HG03469 (cell line): ENCODE results near the gene CD22.

ENCODE experiments used
- ATAC-seq: cut with Tn5 transposase; IDR thresholded peaks from one replicate; pipeline ENCODE4 v1.9.1; 2021; ENCODE audit warnings: mild to moderate bottlenecking, moderate library complexity, moderate number of reproducible peaks; ENCODE audit not compliant: unreplicated experiment

The CD22 gene

DNA sequence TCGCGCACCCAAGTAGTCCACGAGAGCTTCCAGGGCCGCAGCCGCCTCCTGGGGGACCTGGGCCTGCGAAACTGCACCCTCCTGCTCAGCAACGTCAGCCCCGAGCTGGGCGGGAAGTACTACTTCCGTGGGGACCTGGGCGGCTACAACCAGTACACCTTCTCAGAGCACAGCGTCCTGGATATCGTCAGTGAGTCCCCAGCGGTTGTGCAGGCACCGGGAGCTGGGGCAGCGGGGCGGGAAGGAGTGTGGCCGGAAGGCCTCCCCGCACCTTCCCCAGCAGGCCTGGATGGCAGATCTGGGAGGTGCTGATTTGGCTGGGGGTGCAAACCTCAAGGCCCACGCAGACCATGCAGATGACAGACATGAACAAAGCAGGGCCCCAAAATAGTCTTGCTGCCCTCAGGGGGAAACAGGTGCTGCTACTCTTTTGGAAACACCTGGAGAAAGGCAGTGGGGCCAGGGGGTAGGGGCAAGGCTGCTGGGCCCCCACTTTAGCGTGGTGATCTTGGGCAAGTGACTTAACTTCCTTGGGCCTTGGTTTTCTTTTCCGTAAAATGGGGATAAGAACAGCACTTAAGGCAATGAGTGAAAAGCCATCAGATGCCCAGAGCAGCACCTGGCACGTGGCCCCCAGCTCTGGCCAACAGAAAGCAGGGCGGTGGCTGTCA is 33.1 kb upstream of the CD22 start:
- no peak for ATAC-seq

DNA sequence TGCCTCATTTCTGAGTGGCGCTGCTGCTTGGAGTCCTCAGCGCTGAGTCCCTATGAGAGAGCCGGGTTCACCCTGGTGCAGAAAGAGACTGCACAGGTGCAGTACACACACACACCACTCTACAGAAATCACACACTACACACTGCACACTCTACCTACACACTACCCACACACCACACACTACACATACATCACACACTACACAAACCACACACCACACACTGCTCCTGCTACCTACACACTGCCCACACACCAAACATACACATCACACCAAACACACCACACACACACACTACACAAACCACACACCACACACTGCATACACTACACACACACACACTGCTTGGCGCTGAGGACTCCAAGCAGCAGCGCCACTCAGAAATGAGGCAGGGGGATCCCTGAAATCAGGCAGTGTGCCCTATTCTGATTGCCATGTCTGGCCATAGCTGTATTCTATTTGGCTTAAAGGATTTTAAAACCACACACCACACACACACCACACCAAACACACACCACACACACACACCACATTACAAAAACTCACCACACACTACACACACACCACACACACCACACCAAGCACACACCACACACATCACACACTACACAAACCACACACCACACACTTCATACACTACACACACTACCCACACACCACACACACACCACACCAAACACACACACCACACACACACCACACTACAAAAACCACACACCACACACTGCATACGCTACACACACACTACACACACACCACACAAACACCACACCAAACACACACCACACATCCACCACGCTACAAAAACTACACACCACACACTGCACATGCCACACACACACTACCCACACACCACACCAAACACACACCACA is 32.1 kb upstream of the CD22 start:
- ATAC-seq = no peak

DNA sequence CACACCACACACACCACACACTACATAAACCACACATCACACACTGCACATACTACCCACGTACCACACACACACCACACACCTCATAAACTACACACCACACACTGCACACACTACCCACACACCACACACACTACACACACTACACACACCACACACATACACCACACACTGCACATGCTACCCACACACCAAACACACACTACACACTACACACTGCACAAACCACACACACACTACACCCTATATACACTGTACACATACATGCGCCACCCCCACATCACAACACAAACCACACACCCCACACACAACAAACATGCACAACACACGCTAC is 31.5 kb upstream of the CD22 start:
- ATAC-seq = no peak

DNA sequence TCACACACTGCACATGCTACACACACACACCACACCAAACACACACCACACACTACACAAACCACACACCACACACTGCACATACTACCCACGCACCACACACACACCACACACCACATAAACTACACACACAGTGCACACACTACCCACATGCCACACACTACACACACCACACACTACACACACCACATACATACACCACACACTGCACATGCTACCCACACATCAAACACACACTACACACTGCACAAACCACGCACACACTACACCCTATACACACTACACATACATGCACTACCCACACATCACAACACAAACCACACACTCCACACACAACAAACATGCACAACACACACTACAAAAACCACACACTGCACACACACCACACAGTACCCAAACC is 31.1 kb upstream of the CD22 start:
- no peak for ATAC-seq

DNA sequence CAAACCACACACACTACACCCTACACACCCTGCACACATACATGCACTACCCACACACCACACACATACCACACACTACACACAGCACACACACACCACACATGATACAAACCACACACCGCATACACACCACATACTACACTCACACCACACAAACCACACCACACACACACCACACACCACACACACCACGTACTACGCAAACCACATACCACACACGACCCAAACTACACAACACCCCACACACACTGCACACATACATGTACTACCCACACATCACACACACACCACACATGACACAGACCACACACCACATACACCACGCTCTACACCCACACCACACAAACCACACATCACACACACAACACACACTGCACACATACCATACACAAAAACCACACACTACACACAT is 30.4 kb upstream of the CD22 start:
- no peak for ATAC-seq

DNA sequence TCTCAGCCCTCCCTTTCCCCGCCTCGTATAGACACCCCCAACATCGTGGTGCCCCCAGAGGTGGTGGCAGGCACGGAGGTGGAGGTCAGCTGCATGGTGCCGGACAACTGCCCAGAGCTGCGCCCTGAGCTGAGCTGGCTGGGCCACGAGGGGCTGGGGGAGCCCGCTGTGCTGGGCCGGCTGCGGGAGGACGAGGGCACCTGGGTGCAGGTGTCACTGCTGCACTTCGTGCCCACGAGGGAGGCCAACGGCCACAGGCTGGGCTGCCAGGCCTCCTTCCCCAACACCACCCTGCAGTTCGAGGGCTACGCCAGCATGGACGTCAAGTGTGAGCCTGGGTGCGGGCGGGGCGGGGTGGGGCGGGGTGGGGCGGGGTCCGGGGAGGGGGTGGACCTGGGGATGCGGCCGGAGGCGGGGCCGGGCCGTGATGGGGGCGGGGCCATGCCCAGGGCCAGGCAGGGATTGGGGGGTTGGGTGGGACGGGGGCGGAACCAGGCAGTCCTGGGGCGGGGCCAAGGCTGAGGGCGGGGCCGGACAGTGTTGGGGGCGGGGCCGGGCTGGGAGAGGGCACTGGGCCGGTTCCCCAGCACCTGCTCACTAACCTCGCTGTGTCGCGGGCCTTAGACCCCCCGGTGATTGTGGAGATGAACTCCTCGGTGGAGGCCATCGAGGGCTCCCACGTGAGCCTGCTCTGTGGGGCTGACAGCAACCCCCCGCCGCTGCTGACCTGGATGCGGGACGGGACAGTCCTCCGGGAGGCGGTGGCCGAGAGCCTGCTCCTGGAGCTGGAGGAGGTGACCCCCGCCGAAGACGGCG is 29.3 kb upstream of the CD22 start:
- no peak for ATAC-seq

DNA sequence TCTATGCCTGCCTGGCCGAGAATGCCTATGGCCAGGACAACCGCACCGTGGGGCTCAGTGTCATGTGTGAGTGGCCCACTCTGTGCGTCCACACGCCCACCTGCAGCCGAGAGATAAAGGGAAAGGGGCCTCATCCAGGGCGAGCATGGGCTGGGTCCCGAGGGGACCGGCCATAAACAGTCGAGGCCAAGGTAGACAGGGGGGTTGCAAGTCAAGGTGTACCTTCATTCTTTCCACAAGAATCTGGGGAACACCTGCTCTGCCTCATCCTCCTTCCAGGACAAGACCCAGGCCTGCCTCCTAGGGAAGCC is 28.7 kb upstream of the CD22 start:
- no peak for ATAC-seq

DNA sequence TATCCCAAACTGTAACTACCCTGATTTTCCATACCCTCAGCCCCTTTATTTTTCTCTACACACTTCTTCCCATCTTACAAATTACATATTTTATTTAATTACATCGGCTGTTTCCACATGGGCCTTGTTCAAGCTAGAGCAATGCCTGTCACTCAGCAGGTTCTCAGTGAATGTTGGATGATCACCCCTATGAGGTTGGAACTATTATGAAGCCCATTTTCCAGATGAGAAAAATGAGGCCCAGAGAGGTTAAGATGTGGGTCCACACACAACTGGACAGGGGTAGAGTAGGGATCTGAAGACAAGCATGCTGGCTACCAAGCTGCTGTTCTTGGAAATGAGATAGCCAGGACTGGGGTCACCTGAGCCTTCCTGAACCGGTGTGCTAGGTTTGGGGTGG is 27.0 kb upstream of the CD22 start:
- ATAC-seq = no peak

DNA sequence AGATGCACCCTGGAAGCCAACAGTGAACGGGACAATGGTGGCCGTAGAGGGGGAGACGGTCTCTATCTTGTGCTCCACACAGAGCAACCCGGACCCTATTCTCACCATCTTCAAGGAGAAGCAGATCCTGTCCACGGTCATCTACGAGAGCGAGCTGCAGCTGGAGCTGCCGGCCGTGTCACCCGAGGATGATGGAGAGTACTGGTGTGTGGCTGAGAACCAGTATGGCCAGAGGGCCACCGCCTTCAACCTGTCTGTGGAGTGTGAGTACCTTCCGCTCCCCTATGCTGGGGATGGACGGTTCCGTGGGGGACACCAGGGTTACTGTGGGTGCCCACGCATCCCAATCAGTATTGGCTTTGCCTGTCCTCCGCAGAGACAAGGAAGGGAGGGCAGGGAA is 26.5 kb upstream of the CD22 start:
- ATAC-seq = no peak

DNA sequence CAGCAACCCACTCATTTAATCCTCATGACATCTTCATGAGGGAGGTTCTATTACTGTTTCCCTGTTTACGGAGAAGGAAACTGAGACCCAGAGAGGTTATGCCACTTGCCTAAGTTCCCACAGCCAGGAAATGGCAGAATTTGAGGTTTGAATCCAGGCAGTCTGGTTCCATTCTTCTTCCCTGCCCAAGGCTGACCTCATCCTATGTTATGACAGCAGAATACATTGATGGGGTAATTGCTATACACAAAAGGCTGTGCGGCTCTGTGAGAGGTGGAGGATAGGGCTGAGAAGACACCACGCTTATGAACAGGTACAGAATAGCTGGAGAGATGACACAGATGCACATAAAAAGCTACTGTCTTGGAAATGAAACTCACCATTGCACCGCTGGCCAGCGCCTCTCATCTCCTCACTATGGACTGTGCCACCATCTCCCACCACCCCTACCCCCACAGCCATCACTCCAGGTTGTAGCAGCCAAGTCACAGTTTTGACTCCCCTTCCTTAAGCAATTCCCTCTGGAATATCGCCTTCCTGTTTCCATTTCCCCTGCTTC is 25.6 kb upstream of the CD22 start:
- no peak for ATAC-seq

DNA sequence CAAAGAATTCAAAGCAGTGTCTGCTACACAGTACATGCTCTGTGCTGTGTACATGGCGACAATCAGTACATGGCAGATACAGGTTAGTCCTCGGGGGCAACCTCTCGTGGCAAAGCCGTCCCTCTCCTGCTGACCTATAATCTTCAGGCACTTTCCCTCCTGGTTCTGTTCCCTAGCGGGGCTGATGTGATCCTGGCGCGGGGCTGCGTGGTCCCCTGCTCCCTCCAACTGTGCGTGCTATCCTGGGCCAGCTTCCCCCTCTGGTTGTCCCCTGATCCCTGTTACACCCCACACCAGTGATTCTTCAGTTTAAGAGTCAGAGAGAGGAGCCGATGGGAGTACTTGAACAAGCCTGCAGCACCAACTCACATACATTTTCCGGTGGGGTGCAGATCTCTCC is 25.0 kb upstream of the CD22 start:
- no peak for ATAC-seq

DNA sequence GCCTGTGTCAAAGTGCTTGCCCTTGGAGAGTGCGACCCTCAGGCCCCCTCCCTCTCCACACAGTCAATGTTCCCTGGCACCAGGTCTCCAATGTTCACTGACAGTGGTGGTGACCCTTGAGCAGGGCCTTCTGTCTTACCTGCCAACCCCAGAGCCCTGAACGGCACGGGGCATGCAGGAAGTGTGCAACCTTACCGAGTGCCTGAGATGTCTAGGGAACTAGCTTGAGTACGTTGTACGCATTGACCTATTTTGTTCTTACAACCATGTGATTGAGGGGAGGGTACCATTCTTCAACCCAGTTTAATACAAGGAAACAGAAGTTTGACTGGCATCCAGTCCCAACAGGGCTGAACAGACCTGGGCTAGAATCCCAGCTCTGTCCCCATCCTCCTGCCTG is 23.8 kb upstream of the CD22 start:
- no peak for ATAC-seq

DNA sequence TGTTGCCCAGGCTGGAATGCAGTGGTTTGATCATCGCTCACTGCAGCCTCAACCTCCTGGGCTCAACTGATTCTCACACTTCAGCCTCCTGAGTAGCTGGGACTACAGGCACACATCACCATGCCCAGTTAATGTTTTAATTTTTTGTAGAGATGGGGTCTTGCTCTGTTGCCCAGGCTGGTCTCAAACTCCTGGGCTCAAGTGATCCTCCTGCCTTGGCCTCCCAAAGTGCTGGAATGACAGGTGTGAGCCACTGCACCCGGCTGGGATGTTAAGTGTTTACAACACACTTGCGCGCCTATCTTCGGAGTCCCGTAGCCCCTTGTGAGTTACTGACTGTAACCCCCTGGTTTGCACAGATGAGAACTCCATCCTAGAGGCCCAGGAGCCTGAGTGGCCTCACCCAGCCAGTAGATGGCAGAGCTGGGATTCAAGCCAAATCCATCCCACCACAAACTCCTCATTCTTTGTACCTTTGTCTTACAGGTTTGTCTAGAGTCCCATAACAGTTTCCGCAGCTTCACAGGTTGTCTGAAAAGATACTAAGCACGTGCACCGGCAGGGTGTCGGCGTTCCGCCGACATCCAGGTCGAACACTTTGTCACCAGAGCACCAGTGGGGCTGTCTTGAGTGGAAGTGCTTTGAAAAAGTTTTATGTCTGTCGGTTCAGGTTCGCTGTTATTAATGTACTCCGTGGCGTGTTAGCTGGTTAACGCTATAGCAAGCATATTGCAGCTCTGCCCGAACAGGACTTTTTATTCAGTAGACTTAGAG is 22.3 kb upstream of the CD22 start:
- no peak for ATAC-seq

DNA sequence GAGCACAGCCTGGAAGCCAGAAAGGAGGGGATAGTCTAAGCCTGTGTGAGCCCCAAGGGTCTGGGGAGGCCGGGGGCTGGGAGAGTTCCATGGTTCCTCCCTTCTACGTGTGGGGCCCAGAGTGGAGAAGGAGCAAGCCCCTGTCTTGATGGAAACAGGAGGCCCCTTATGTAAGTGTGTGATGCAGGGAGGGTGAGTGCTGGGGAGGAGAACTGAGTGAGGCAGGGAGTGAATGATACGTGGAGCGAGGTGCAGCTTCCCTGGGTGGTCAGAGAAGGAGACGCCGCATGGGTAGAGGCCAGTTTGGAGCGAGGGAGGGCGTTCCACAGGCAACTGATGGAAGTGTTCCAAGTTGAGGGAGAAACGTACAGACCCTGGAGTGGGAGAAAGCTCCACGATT is 21.1 kb upstream of the CD22 start:
- ATAC-seq = no peak

DNA sequence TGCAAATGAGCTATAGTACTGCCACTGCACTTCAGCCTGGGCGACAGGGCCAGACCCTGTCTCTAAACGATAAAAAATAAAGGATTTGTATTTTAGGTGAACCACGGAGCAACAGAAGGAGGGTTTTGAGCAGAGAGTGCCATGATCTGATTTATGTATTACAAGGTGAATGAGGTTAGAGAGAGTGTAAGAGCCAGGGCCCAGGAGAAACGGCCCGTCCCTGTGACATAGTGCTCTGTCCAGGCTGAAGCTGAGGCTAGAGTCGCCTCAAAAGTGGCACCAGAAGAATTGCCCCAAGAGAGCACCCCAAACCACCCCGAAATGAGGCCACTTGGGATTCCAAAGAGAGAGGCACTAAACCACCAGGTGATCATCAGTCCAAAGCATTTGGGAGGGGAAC is 20.1 kb upstream of the CD22 start:
- ATAC-seq = no peak

DNA sequence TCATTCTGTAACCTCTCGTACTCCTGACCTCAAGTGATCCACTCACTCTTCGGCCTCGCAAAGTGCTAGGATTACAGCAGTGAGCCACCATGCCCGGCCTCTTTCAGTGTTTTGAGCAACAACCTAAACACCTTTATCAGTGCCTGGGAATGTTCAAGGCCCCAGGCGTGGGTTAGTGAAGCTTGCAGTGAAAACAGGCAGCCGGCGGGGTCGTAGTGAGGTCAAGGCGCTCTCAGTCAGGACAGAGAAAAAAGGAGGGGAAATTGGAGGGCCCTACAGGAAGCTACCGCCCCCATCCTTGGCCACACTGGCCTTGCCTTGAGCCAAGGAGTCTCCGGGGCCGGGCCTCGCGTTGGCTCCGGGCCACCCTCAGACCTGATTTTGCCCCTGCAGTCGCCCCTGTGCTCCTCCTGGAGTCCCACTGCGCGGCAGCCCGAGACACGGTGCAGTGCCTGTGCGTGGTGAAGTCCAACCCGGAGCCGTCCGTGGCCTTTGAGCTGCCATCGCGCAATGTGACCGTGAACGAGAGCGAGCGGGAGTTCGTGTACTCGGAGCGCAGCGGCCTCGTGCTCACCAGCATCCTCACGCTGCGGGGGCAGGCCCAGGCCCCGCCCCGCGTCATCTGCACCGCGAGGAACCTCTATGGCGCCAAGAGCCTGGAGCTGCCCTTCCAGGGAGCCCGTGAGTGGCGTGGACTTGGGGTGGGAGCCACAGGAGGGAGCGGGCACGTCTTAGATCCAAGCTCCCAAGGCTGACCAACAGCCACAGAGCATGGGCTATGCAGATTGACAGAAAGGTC is 19.3 kb upstream of the CD22 start:
- no peak for ATAC-seq

DNA sequence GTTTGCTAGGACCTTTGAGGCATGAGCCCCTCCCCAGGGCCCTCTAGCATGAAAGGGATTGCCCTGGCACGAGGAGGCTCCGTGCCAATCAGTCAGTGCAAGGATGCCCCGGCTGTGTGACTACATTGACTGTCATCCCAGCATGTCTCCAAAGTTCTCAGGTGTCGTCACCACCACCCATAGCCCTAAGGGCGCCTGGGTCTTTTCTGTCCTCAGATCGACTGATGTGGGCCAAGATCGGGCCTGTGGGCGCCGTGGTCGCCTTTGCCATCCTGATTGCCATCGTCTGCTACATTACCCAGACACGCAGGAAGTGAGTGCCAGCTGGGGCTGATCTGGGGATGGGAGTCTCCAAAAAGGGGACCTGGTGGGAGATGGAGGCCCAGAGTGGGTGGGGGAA is 18.7 kb upstream of the CD22 start:
- no peak for ATAC-seq

DNA sequence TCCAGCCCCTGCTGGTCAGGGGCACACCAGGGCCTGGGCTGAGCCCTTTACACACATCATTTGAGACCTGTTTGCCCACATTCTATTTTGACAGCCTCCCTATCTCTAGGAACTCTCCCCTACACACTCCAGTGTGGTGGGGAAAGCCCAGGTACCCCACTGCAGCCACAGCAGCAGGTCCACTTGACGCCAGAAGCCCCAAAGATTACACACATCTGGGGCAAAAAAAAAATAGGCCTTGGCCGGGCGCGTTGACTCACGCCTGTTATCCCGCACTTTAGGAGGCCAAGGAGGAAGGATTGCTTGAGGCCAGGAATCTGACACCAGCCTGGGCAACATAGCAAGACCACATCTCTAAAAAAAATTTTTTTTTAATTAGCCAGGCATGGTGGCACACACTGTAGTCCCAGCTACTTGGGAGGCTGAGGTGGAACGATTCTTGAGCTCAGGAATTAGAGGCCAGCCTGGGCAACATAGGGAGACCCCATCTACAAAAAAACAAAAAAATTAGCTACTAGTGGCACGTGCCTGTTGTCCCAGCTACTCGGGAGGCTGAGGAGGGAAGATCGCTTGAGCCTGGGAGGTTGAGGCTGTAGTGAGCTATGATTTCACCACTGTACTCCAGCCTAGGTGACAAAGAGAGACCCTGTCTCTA is 18.0 kb upstream of the CD22 start:
- no peak for ATAC-seq

DNA sequence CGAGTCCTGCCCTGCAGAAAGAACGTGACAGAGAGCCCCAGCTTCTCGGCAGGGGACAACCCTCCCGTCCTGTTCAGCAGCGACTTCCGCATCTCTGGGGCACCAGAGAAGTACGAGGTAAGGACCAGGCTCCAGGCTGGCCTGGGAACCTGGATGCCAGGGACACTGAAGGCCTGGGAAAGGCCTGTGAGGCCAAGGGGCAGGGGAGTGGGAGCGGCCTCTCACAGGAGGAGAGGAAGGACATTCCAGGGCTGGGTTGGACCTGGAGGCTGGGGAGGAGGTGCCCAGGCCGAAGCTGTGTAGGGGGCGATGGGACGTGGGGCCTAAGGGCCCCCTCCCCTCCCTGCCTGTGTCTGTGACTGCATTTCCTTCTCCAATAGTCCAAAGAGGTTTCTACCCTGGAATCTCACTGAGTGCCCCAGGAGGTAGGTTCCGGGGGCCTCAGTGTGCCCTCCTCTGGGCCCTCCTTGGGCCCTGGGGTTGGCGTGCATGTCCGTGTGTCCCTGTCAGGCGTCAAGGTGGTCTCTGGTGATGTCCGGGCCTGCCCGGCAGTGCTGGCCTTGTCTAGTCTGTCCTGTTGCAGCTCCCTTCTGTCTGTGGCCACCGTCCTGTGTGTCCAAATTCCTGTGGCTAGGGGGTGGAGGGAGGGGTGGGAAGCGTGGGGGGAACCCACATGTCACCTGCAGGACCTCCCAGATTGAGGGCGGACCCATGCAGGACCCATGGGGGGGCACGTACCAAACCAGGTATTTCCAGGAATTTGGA is 16.9 kb upstream of the CD22 start:
- ATAC-seq = no peak
